HG03558 (cell line): Measurements from ENCODE around the gene ATRAID.
A peak's percentile ranks its signal among the peaks of the same experiment; 100 is the strongest.
"Not testable (repeated sequence)": the region's sequence is repeated elsewhere in the genome, so short reads cannot be mapped to it uniquely, and the experiment has no call there.

ENCODE experiments used
- ATAC-seq: cut with Tn5 transposase; IDR thresholded peaks from one replicate; pipeline ENCODE4 v1.9.1; 2021; ENCODE audit warnings: moderate number of reproducible peaks; ENCODE audit not compliant: unreplicated experiment; ENCODE audit errors: extremely low read depth

ATRAID gene, protein sequence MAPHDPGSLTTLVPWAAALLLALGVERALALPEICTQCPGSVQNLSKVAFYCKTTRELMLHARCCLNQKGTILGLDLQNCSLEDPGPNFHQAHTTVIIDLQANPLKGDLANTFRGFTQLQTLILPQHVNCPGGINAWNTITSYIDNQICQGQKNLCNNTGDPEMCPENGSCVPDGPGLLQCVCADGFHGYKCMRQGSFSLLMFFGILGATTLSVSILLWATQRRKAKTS

DNA sequence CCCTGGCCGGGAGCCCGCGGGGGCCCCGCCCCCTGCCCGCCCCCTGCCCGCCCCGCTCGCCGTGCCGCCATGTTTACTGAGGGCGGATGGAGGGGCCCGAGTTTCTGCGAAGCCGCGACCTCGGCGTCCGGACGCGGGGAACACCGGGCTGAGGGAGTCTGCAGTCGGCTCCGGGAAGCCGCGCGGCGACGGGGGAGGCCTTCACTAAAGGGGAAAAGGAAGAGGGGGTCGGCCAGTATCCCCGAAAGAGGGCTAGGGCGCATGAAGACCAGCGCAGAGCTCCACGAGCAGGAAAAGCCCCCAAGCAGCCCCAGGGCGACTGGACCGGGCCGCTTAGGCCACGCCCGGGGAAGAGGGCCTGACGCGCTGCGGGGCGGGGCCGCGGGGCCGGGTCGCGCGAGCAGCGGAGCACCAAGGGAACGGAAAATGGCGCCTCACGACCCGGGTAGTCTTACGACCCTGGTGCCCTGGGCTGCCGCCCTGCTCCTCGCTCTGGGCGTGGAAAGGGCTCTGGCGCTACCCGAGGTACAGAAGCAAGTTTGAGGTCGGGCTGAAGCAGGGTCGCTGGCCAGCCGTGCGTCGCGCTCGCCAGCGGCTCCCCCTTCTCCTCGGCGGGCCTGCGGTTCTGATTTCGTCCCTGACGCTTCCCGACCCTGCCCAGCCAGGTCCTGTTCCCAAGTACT lies at the start of gene ATRAID, which contains the start of gene SLC5A6:
TSS of gene ATRAID (plus strand) at position 99 of the 683 bp plus-strand sequence. CDS start at position 427, 328 bp downstream.
TSS of gene SLC5A6 (minus strand) at position 326 of the 683 bp plus-strand sequence. CDS start 4,618 bp downstream, outside the sequence.
- peak; percentile 25 for ATAC-seq

DNA sequence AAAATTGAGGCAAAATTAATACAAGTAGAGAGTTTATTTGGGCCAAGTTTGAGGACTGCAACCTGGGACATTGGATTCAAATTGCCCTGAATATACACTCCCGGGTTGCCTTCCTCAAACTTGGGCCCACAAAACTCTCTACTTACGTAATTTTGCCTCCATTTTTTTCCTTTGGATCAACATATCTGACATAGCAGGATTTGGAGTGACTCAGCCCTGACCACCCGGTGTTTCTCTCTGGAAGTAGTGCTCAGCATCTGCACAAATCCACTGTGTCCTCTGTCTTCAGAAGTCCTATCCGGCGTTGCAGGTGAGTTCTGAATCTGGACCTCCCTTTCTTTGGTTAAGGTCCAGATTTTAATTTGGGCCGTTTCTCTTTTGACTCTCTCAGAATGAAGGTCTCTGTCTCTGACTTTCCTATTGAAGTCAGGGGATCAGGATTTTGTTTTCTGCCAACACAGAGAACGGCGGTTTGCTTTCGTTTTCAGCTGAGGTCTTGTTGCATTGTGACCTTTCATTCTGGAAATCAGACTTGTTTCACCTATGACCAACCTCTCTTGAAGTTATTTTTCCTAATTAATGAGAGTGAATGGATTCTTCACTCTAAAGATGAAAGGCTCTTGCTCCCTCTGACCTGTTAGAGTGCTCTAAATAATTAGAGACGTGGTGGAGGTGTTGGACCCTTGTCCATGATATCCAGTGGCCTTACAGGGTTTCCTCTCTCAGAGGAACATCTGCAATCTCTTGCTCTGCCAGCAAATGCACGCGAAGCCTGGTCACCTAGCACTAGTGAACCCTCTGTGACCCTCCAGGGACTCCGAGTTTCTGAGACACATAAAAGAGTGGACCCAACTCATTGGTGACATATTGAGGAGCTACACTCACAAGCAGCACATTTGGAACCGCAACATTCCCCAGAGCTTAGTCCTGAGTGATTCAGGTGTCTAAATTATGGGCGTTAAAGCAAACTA lies 49.4 kb upstream of the ATRAID start:
- no peak for ATAC-seq

DNA sequence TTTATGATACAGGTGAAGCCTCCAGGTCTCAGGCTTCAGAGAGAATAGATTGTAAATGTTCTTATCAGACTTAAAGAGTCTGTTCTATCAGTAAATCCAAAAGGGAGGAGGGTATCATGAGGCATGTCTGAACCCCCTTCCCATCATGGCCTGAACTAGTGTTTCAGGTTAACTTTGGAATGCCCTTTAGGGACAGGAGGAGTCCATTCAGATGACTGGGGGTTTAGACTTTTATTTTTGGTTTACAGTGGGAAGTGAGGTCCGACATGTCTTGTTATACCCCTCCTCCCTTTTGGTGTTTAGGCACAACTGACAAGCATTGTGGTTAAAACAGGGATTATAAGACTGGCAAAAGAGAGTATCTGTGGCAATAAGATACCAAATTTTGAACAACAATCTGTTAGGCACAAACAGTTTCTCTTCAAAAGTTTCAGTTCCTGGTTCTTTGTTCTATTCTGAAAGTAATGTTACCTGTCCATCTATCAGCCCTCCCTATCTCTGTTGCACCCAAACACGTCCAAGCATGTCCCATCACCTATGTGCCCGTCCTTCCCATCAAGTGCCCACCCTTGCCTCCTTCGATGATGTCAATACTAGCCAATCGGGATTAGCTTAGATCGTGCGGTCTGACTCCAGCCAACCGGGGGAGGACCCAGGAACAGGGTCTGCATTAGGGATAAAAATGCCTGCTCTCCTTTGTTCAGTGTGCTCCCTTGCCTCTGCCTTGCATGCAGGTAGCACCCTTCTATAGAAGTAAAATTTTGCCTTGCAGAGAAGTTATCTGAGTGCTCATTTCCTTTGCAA lies 46.7 kb upstream of the ATRAID start:
- ATAC-seq: no peak

DNA sequence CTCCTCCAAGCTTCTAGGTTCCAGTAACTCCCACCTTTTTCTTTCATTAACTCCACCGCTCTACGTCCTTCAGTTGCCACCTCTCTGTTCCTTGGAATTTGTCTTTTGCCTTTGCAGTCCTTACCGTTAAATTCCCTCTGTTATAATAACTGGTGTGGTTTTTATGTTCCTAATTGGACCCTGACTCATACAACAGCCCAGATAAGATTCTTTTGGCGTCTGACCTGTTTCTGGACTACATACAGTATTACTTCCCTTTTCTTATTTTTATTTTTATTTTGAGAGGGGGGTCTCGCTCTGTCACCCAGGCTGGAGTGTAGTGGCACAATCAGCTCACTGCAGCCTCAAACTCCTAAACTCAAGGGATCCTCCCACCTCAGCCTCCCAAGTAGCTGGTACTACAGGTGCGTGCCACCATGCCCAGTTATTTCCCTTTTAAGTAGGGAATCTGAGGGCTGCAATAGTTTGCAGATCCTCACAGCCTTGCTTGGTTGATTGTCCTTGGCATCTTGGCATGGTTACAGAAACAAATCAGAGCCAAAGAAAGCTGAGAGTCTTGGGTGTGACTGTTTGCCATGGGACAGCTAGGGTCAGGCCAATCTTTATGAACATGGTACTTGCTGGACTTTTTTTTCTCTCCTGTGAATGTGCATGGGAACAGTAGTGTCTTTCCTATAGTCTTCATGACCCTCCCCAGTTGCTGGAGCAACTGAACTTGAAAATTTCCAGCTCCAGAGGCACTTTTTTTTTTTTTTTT lies 41.1 kb upstream of the ATRAID start:
- ATAC-seq: no peak

DNA sequence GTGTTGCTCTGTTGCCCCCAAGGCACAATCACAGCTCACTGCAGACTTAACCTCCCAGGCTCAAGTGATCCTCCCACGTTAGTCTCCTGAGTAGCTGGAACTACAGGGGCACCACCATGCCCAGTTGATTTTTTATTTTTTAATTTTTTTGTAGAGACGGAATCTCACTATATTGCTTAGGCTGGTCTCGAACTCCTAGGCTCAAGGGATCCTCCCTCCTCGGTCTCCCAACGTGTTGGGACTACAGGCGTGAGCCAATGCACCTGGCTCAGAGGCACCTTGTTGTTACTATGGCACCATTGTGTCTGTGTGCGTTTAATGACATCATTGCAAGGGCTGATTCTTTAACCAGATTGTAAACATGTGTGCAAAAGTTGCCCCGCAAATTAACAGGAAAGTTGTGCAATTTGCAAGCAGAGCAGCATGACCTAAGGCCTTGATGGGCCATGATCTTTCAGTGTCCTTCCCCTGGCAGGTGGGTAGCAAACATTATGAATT lies 40.4 kb upstream of the ATRAID start:
- ATAC-seq: no peak

DNA sequence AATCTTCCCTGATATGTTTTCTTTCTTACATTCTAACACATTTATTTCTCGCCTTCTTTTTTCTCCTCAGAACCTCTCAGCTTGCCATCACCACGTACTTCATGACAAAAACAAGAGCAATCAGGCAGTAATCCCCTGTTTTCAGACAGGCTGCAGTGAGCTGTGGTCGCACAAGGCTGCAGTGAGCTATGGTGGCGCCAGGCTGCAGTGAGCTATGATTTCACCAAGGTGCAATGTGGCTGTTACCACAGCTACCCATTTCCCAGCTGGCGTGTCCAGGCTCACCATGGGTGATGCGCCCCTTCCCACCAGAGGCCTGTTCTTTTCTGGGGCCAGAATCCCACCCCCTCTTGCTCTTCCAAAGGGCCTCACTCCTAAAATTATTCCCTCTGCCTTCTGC lies 37.2 kb upstream of the ATRAID start:
- ATAC-seq: no peak

DNA sequence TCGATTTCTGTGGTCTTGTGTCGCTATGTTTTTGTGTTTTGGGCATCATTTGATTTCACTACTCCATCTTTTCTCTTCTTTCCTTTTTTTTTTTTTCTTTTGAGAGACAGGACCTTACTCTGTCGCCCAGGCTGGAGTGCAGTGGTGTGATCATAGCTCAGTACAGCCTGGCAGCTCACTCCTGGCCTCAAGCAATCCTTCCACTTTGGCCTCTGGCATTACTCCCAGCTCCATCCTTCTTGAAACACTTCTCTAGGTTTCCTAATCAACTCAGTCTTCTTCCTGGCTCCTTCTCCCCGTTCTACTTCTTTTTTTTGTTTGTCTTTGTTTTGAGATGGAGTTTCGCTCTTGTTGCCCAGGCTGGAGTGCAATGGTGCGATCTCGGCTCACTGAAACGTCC lies 36.5 kb upstream of the ATRAID start:
- ATAC-seq: no peak

DNA sequence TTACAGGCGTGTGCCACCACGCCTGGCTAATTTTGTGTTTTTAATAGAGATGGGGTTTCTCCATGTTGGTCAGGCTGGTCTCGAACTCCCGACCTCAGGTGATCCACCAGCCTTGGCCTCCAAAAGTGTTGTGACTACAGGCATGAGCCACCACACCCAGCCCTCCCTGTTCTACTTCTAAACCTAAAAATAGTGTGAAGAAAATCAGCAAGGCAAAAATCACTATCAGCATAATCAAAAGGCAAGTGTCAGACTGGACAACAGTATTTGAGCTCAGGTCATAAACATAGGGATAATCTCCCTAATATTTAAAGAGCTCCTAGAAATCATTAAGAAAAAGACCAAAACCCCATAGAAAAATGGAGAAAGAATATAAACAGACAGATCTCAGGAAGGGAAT lies 36.1 kb upstream of the ATRAID start:
- ATAC-seq: not testable (repeated sequence)

DNA sequence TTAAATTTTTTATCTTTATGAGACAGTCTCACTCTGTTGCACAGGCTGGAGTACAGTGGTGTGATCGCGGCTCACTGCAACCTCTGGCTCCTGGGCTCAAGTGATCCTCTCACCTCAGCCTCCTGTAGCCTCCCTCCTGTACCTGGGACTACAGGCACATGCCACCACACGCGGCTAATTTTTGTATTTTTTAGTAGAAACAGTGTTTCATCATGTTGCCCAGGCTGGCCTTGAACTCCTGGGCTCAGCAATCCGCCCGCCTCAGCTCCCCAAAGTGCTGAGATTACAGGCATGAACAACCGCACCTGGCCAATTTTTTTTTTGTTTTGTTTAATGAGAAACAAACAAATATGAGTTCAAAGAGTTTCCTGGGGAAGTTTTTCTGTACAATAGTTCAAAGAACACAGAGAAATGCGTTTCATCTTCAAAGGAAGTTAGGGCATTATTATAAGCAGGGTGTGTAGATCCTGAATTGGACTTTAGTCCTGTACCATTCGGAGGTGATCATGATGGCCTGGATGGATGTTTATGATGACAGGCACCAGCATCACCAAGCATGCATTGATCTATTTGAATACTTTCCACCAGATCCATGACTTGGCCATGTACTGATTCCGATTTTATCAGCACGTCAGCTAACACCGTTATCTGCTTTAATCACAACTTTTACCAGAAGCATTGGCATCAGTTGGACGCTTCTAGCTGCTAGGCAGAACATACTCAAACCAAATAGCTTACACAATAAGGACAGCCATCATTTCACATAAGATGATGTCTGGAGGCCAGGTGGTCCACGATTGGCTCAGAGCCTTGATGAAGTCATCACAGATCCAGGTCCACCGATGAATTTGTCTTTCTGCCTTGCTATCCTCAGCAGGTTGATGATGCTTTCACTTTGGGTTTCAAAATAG lies 34.1 kb upstream of the ATRAID start:
- ATAC-seq: no peak

DNA sequence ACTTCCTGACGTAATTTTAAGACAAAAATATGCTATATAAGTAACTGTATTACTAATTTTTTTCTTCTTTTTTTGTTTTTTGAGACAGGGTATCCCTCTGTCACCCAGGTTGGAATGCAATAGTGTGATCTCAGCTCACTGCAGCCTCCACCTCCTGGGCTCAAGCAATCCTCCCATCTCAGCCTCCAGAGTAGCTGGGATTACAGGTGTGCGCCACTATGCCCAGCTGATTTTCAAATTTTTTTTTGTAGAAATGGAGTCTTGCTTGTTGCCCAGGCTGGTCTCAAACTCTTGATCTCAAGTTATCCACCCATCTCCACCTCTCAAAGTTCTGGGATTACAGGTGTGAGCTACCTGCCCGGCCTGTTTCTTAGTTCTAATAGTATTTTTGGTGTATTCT lies 33.4 kb upstream of the ATRAID start:
- ATAC-seq: no peak

DNA sequence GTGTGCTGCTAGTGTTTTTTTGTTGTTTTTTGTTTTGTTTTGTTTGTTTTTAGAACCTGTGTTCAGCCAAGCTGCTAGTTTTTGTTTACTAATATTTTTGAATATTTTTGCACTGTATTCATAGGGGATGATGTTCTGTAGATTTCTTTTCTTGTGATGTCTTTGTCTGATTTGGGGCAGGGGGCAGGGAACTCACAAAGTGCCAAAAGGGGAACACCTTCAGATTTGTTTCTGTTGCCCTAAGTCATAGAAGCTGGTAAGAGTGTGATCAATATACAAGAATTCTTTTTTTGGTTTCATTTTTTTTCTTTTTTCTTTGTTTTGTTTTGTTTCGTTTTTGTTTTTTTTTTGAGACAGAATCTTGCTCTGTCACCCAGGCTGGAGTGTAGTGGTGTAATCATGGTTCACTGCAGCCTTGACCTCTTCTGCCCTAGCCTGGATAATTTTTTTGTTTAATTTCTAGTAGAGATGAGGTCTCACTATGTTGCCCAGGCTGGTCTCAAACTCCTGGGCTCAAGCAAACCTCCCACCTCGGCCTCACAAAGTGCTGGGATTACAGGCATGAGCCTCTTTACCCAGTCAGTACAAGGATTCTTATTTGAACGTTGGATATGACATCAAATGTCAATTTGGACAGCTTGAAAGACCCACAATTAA lies 32.4 kb upstream of the ATRAID start:
- no peak for ATAC-seq

DNA sequence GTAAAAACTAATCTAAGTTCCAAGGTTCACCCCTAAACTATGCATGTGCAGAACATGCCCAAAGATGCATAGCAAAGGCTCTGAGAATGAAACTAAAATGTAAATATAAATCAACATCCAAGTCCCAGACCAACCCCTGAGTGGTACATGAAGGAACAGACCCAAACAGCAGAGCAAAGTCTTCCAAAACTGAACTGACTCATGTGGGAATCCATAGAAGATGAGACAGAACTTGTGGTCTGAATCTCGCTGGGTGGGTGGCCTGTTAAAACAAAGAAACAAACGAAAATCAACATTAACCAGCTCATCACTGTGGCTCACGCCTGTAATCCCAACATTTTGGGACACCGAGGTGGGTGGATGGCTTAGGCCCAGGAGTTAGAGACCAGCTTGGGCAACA lies 29.5 kb upstream of the ATRAID start:
- no peak for ATAC-seq

DNA sequence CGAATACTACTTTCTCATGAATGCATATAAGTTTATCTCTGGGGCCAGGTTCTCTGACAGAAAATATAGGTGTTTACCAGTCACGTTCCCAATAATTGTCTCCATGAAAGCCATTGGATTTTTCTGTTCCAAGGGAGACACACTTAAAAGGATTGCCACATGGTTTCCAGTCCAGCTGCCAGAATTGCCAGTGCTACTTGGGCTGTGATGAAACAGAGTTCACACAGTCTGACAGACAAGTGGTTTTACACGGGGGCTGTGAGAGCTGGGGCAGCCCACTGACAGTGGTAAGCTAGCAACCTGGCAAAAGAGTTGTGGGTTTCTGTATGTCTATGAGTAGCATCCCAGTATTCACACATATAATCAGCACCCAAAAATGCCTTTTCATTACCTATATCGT lies 27.7 kb upstream of the ATRAID start:
- no peak for ATAC-seq

DNA sequence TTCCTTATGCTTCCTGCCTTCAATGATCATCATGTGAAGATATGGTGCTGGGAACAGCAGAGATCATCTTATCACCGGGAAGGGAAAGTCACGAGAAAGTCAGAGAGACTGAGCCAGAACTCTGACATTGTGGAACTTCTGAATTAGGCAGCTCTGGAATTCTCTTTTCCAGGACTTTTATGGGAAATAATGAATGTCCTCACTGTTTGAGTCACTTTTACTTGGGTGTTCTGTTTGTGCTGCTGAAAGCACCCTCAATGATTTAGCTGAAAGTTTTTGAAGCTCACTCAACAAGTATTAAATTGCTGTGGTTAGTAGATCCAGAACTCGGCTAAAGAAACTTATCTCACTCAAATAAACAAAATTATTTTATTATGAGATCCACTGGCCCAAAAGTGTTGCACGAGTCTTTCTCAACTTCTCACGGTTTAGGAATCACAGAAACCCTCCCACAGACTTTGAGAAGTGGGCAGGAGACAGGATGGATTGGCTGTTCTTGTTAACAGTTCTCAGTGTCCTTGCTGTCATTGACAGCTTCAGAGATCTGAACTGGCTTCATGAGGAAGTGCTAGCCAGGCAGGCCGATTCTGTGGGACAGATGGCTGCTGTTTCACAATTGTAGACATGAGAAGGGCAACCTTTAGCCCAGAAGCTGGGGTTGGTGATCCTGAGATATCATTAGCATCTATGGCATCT lies 26.4 kb upstream of the ATRAID start:
- no peak for ATAC-seq

DNA sequence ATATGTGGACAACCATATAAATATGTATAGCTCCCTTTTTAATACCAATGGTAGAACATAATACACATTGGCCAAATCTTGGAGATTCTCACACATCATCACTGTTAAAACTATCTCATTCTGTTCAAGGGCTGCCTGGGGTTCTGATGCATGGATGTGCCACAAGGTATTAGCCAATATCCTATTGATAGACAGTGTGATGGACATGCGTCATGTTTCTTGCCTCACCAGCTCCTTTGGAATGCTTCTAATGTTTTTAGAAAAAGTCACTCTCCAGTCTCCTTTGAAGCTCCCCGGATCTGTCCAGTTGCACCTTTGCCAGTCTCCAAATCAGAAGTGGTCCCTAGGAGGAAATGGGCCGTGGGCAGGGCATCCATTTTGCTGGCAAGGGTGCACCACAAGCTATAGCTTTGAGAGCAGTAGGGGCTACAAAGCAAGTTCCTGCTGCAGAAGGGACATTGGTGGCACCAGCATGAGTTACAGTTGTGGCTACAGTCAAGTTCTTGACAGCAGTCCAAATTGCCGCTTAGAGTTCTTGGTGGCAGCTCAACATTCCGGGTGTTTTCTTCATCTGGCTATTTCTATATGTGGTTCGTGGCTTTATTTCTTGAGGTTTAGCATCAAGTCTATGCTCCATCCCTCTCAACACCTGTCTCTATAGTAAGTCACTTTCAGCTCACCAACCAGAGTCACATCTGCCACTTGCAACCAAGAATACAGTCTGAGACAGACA lies 25.1 kb upstream of the ATRAID start:
- ATAC-seq: no peak

DNA sequence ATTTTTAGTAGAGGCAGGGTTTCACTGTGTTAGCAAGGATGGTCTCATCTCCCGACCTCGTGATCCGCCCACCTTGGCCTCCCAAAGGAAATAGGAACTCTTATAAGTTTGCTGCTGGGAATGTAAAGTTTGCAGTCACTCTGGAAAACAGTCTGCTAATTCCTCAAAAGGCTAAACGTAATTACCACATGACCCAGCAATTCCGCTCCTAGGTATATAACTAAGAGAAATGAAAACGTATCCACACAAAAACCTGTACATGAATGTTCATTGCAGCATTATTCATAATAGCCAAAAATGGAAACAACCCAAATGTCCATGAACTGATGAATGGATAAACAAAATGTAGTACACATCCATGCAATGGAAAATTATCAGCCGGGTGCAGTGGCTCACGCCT lies 21.9 kb upstream of the ATRAID start:
- ATAC-seq: no peak
